Tibial nerve (tissue), 4 donors: Measurements from ENCODE around the gene GINS2. TPM values are rescaled to one million over a fixed set of nuclear protein-coding genes. Genes with fewer than 3 reads are reported as not detected.

Experiments used
- DNase-seq, 2 donors: peaks; one replicate each; pipeline ENCODE4 v3.0.0-alpha.2; 2019; ENCODE audit warnings: low spot score in 2 of 2
- H3K27ac ChIP-seq, 4 donors: fragments of 200-600 bp; sonication (generic) in 3 of 4; one replicate each; pipeline ENCODE4 v1.5.1; 2017 to 2019; ENCODE audit warnings: mild to moderate bottlenecking in 1 of 4
- H3K27me3 ChIP-seq, 2 donors: fragments of 200-600 bp; sonication (generic) in 1 of 2; one replicate each; pipeline versions ENCODE4 v1.5.1 to v1.6.0; 2017 to 2019
- H3K36me3 ChIP-seq, 3 donors: fragments of 200-600 bp; sonication (generic); one replicate each; pipeline ENCODE4 v1.5.1; 2018 to 2019
- H3K4me1 ChIP-seq, 4 donors: fragments of 200-600 bp; sonication (generic) in 3 of 4; one replicate each; pipeline ENCODE4 v1.5.1; 2017 to 2019
- H3K4me3 ChIP-seq, 4 donors: fragments of 200-600 bp; sonication (generic) in 3 of 4; one replicate each; pipeline ENCODE4 v1.5.1; 2017 to 2019; ENCODE audit warnings: mild to moderate bottlenecking in 1 of 4, moderate library complexity in 1 of 4
- H3K9me3 ChIP-seq, 4 donors: fragments of 200-600 bp; sonication (generic) in 3 of 4; one replicate each; pipeline ENCODE4 v1.5.1; 2017 to 2019
- CTCF ChIP-seq, 5 experiments: fragments of 200-600 bp in 3 of 5; fragments of 450-650 bp in 2 of 5; sonication (generic) in 3 of 5; IDR thresholded peaks; one replicate each; pipeline ENCODE4 v1.5.1; 2016 to 2019; ENCODE audit warnings: antibody characterized with exemption in 5 of 5, mild to moderate bottlenecking in 3 of 5, moderate library complexity in 2 of 5
- EP300 ChIP-seq, 2 donors: sonication (generic); formaldehyde crosslinking; IDR thresholded peaks; one replicate each; pipeline ENCODE4 v1.6.1; 2017; ENCODE audit warnings: antibody characterized with exemption in 2 of 2, mild to moderate bottlenecking in 1 of 2
- POLR2A ChIP-seq, 2 donors: fragments of 450-650 bp; IDR thresholded peaks; one replicate each; pipeline ENCODE4 v1.6.1; 2017; ENCODE audit warnings: antibody characterized with exemption in 2 of 2, mild to moderate bottlenecking in 2 of 2, moderate library complexity in 2 of 2
- WGBS, 2 donors: methylation state at CpG; one replicate each; pipeline ENCODE4 v1.1.5; 2018; 5-methylcytosine and 5-hydroxymethylcytosine counted together
- total RNA-seq, 4 donors: library from RNA; depleted of rRNA; stranded (reverse); fragments of >200 nt; gene quantifications; one replicate each; pipeline ENCODE4 v1.1.0, GENCODE V29; 2016

Gene GINS2
- total RNA-seq, 4 donors from 2014 or later, result 0.20 to 0.66 TPM; not detected in 2

GRCh38 chr16:85675251-85675874 lies 13.4 kb downstream of the GINS2 start:
- H3K36me3 ChIP-seq, result peaks cover 0 to 74% (median 6%) of the 10 kb centered on the region in 3 donors
- H3K27me3 ChIP-seq, result no peaks in the 10 kb centered on the region
- 61 to 62% methylated on average over 4 of the region's 4 CpGs for WGBS, 2 donors
- DNase-seq, result no peak
- peaks cover 0 to 12% (median 4%) of the 10 kb centered on the region in 4 donors for H3K4me1 ChIP-seq
- H3K27ac ChIP-seq, result no peak overlapping the region
- no peak overlapping the region for H3K4me3 ChIP-seq
- no peaks in the 10 kb centered on the region for H3K9me3 ChIP-seq
- TF ChIP-seq POLR2A (IDR thresholded peaks at IDR 0.05), result no peak
- peak in 1 of 5 experiments; percentile 6 for TF ChIP-seq CTCF (IDR thresholded peaks at IDR 0.05)

GRCh38 chr16:85674828-85675227 lies 13.9 kb downstream of the GINS2 start:
- no peak overlapping the region for H3K4me3 ChIP-seq
- 90 to 94% methylated on average over 6 of the region's 6 CpGs for whole genome bisulfite sequencing, 2 donors
- no peaks in the 10 kb centered on the region for H3K27me3 ChIP-seq
- peaks cover 0 to 78% (median 8%) of the 10 kb centered on the region in 3 donors for H3K36me3 ChIP-seq
- no peaks in the 10 kb centered on the region for H3K9me3 ChIP-seq
- no peak for DNase-seq
- TF ChIP-seq EP300 (IDR thresholded peaks at IDR 0.05), result no peak
- peak overlapping the region in 1 of 4 donors; percentile 27 for H3K27ac ChIP-seq
- peaks cover 0 to 12% (median 4%) of the 10 kb centered on the region in 4 donors for H3K4me1 ChIP-seq

GRCh38 chr16:85674418-85674755 lies 14.4 kb downstream of the GINS2 start:
- Histone ChIP-seq H3K27me3 (no peaks in the 10 kb centered on the region), H3K27ac (peak overlapping the region in 1 of 4 donors; percentile 27), H3K9me3 (no peaks in the 10 kb centered on the region), H3K4me1 (peaks cover 0 to 12% (median 4%) of the 10 kb centered on the region in 4 donors), H3K36me3 (peaks cover 0 to 82% (median 12%) of the 10 kb centered on the region in 3 donors), H3K4me3 (no peak overlapping the region)
- WGBS, 2 donors, result 76 to 79% methylated on average over 4 of the region's 4 CpGs
- DNase-seq, result no peak
- TF ChIP-seq CTCF (IDR thresholded peaks at IDR 0.05) (no peak), POLR2A (IDR thresholded peaks at IDR 0.05) (no peak), EP300 (IDR thresholded peaks at IDR 0.05) (no peak)

- Histone ChIP-seq H3K27ac (peak overlapping the region in 2 of 4 donors; percentile 24 to 27), H3K9me3 (no peaks in the 10 kb centered on the region), H3K36me3 (peaks cover 0 to 83% (median 13%) of the 10 kb centered on the region in 3 donors), H3K4me3 (no peak overlapping the region), H3K4me1 (peaks cover 0 to 12% (median 4%) of the 10 kb centered on the region in 4 donors), H3K27me3 (no peaks in the 10 kb centered on the region)
- TF ChIP-seq CTCF (IDR thresholded peaks at IDR 0.05) (no peak), EP300 (IDR thresholded peaks at IDR 0.05) (no peak), POLR2A (IDR thresholded peaks at IDR 0.05) (no peak)
- DNase-seq, result no peak
- 57 to 65% methylated on average over 12 to 19 of the region's 19 CpGs for WGBS, 2 donors
These were observed 15.0 kb downstream of the GINS2 start for GRCh38 chr16:85673529-85674417.

- H3K4me3 ChIP-seq, result no peak overlapping the region
- 95 to 97% methylated on average over 14 of the region's 14 CpGs for WGBS, 2 donors
- peaks cover 0 to 12% (median 4%) of the 10 kb centered on the region in 4 donors for H3K4me1 ChIP-seq
- DNase-seq, result no peak
- TF ChIP-seq EP300 (IDR thresholded peaks at IDR 0.05) (no peak), CTCF (IDR thresholded peaks at IDR 0.05) (no peak), POLR2A (IDR thresholded peaks at IDR 0.05) (no peak)
- no peaks in the 10 kb centered on the region for H3K9me3 ChIP-seq
- H3K27ac ChIP-seq, result no peak overlapping the region
- H3K27me3 ChIP-seq, result no peaks in the 10 kb centered on the region
- H3K36me3 ChIP-seq, result peaks cover 0 to 86% (median 33%) of the 10 kb centered on the region in 3 donors
These were observed 17.9 kb downstream of the GINS2 start for GRCh38 chr16:85670840-85671239.
